Left renal cortex interstitium (tissue), 4 donors: ENCODE data around the gene ZNF382. TPM values are rescaled to one million over a fixed set of nuclear protein-coding genes. Genes with fewer than 3 reads are reported as not detected.

Experiments used
- DNase-seq, 4 donors: peaks; one replicate each; pipeline ENCODE4 v3.0.0-alpha.2; 2013; ENCODE audit warnings: low read depth in 4 of 4, low spot score in 2 of 4, missing footprints in 1 of 4
- polyA plus RNA-seq, 4 donors: library from polyadenylated mRNA; unstranded; fragments of 120-200 nt; gene quantifications; one replicate each; pipeline ENCODE4 v1.2.1, GENCODE V29; 2013; ENCODE audit not compliant: insufficient read length in 4 of 4

The ZNF382 gene
- polyA plus RNA-seq, 4 donors = 4.6 to 11.4 (median 7.4) TPM

DNA sequence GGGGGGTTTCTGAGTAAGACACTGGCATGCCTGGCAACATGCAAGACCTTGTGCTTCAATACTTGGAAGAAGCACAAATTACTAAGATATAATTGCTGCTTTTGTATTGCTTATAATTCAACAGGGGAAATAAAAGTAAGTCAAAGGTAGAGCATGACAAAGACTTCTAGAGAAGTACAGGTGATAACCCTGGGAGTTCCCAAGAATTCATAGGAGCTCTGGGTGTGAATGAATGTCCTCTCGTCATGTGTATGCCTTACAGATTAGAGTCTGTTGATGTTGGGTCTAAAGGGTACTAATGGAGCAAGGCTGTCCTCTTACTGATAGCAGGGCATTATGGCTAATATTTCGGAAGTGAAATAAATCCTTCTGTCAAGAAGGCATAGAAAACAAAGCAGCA lies 69.1 kb downstream of the ZNF382 start:
- DNase-seq = no peak

DNA sequence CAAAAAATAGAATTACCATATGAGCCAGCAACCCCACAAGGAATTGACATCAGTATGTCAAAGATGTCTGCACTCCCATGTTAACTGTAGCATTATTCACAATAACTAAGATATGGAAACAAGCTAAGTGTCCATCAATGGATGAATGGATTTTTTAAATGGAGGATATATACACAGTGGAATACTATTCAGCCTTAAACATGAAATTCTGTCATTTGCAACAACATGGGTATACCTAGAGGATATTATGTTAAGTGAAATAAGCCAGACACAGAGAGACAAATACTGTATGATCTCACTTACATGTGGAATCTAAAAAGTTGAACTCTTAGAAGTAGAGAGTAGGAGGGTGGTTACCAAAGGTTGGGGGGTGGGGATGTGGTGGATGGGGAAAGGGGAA lies 74.3 kb downstream of the ZNF382 start:
- DNase-seq = no peak

Other genes with a start within 250 kb of the ZNF382 start
- gene ZFP14, start 226.1 kb upstream of the ZNF382 start, polyA plus RNA-seq = 10 to 100 TPM; 11.4 to 16.5 (median 12.8) TPM
- gene ZFP82, start 186.7 kb upstream of the ZNF382 start, polyA plus RNA-seq = 10 to 100 TPM; 13.1 to 14.5 (median 13.5) TPM
- gene ZNF566, start 115.8 kb upstream of the ZNF382 start, polyA plus RNA-seq = 10 to 100 TPM; 13.1 to 16.8 (median 15.4) TPM
- gene ZNF260, start 77.0 kb upstream of the ZNF382 start, polyA plus RNA-seq = 10 to 100 TPM; 28.1 to 35.1 (median 30.0) TPM
- gene ZNF529, start 32.0 kb upstream of the ZNF382 start, polyA plus RNA-seq = 10 to 100 TPM; 17.1 to 32.4 (median 21.9) TPM
- 10 to 100 TPM in 3 of 4 donors, 1 to 10 TPM in 1; 9.2 to 16.4 (median 12.5) TPM for gene ZNF461, start 61.5 kb downstream of the ZNF382 start, polyA plus RNA-seq
- gene ZNF567, start 82.3 kb downstream of the ZNF382 start, polyA plus RNA-seq = 10 to 100 TPM; 11.8 to 14.4 (median 13.3) TPM
- gene ZNF850, start 167.5 kb downstream of the ZNF382 start, polyA plus RNA-seq = 1 to 10 TPM; 2.3 to 4.0 (median 3.5) TPM
- 10 to 100 TPM in 3 of 4 donors, 1 to 10 TPM in 1; 9.5 to 14.5 (median 12.1) TPM for gene ZNF790, start 233.1 kb downstream of the ZNF382 start, polyA plus RNA-seq
- 10 to 100 TPM; 10.7 to 19.3 (median 14.6) TPM for gene ZNF345, start 245.6 kb downstream of the ZNF382 start, polyA plus RNA-seq